Suppressor macrophage (primary cell): Measurements from ENCODE around the gene RND2.
"Not testable (repeated sequence)": the region's sequence is repeated elsewhere in the genome, so short reads cannot be mapped to it uniquely, and the experiment has no call there.

Experiments used
- DNase-seq, 4 experiments: peaks; one replicate each; pipeline ENCODE4 v3.0.0-alpha.2; 2020 to 2022
- total RNA-seq, 17 experiments: gene quantifications; one replicate each; lab custom pipeline; 2026; ENCODE audit warnings: mixed read lengths in 6 of 17, inconsistent platforms in 3 of 17; lab: John Stamatoyannopoulos, UW

Gene RND2, protein sequence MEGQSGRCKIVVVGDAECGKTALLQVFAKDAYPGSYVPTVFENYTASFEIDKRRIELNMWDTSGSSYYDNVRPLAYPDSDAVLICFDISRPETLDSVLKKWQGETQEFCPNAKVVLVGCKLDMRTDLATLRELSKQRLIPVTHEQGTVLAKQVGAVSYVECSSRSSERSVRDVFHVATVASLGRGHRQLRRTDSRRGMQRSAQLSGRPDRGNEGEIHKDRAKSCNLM
- 0 to 1.8 (median 0.05) reads per million in 17 experiments for total RNA-seq

DNA sequence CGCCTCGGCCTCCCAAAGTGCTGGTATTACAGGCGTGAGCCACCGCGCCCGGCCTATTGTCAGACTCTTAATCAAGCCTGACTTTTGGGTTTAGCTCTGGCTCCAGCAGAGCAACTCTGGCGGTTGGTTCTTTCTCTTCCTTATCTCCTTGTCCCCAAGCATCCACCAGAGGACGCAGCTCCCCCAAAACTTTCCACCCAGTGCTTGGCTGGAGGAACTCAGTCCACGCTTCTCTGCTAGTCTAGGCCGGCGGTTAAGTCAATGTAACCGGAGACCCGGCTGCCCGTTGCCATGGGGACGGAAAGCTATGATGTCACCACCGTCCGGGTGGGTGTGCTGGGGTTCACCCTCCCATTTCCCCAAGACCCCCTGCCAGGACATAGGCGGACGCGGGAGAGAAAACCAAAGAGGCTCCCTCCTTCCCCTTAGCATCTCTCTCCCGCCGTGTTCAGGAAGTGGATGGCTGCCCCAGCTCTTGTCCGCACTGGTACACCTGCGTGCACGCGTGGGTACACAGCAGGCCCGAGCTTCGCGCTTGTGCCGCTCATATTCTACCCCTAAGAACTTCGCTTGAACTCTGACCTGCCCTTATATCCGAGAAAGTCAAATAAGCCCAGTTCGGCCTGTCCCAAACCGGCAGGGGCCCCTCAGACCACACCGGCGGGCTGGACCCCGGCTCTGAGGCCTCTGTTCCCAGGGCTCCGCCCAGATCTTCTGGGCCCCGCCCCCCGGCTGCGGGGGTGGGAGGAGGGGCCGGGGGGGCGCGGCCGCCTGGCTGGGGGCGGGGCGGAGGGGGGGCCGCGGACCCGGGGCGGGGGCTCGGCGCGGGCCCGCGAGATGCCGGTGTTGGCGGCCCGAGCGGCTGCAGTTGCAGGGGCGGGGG, at the start of gene RND2:
TSS of gene RND2 (plus strand) at position 825 of the 883 bp plus-strand sequence. CDS start 117 bp downstream, outside the sequence.
- DNase-seq: peak; percentile 88 to 92 (median 92)

DNA sequence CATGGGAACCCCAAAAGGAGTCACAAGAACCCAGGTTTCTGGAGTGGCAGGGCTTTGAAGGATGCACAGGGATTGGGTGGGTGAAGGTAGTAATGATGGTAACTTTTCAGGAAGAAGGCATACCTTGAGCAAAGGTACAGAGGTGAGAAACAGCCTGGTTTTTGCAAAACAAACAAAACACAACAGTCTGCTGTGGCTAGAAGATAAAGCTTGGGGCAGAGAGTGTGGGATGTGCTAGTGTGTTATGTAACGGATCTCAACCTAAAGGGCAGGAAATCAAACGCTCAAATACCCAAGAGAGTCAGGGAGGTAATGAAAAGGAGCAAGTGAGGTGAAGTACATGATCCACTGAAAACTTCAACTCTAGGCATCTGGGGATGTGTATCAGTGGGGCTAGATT, 49.8 kb upstream of the RND2 start:
- DNase-seq: no peak

DNA sequence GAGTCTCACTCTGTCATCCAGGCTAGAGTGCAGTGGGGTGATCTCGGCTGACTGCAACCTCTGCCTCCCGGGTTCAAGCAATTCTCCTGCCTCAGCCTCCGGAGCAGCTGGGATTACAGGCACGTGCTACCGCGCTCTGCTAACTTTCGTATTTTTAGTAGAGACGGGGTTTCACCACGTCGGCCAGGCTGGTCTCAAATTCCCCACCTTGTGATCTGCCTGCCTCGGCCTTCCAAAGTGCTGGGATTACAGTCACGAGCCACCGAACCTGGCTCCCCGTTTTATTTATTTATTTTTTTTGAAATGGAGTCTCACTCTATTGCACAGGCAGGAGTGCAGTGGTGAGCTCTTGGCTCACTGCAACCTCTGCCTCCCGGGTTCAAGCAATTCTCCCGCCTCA, 49.3 kb upstream of the RND2 start:
- not testable (repeated sequence) for DNase-seq

DNA sequence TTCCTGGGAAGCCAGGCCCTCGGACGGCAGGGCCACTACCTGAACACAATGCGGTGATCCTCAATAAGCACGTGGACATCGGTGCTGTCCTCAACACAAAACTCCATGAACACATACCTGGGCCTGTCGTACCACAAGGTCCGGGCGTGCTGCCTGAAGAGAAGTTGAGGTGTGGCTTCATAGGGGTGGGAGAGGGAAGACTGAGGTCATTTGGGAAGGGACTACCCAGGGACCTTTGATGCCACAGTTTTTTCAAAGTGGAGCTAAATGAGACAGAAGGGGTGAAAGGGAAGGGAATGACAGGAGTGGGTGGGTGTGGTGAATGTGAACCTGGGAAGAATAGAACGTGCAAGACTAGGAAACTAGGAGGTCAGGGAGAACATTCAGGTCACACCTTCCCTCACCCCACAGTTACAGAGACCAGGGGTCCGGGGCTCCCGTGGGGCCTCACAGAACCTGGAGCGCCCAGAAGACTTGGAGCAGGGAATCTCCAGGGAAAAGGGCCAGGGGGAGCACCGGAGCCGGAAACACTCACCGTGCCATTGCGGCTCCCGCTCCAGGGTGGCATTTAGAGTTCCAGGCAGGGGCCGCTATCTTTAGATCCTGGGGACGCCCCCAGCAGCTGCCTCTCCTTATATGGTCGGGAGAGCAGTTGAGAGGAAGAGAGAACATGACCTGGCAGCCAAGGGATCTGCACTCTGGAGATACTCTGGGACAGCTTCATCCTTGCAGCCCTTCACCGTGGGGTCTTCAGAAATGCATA, 45.3 kb upstream of the RND2 start, which contains the start of gene PTGES3L:
TSS of gene PTGES3L (minus strand) at position 570 of the 763 bp plus-strand sequence. CDS start at position 543, 27 bp downstream.
- peak in 3 of 4 experiments; percentile 46 to 57 (median 50) for DNase-seq

DNA sequence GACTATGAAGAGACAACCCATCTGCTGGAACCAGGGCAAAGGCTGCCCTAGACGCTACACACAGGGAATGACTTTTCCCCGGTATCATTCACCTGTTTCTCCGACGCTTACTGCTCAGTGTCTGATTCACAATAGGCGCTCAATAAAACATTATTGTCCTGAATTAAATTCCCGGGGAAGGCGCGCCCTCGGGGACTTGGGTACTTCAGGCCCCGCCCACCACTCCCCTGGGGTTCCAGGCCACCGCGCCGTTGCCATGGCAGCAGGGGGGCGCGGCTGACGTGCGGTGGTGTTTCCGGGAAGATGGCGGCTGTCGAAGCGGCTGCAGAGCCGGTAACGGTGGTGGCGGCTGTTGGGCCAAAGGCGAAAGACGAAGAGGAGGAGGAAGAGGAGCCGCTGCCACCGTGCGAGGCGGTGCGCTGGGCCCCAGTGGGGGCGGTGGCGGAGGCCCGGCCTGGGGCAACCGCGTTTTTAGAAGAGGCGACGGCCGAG, 44.7 kb upstream of the RND2 start, which contains the start of gene RUNDC1:
TSS of gene RUNDC1 (plus strand) at position 292 of the 492 bp plus-strand sequence. CDS start at position 304, 12 bp downstream.
- peak; percentile 90 to 97 (median 94) for DNase-seq

DNA sequence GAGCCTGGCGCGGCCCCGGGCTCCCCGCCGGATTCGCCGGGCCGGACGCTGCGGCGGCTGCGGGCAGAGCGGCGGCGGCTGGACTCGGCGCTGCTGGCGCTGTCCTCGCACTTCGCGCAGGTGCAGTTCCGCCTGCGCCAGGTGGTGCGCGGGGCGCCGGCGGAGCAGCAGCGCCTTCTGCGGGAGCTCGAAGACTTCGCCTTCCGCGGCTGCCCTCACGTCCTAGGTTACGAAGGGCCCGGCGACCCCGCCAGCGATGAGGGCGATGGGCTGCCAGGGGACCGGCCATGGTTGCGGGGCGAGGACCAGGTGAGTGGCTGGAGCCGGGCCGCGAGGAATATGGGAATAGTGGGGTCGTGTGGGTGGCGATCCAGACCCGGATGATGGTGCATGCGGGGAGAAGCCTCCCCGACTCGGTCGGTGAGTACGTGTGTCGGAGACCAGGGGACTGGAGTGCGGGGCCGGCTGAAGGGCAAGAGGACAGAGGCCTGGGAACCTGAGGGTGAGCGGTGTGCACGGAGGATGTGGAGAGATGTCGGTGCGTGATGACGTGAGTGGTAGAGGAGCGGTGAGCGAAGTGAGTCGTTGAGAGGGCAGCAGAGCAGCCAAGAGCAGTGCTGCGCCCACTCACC, 44.1 kb upstream of the RND2 start:
- peak in 3 of 4 experiments; percentile 42 to 57 (median 45) for DNase-seq

DNA sequence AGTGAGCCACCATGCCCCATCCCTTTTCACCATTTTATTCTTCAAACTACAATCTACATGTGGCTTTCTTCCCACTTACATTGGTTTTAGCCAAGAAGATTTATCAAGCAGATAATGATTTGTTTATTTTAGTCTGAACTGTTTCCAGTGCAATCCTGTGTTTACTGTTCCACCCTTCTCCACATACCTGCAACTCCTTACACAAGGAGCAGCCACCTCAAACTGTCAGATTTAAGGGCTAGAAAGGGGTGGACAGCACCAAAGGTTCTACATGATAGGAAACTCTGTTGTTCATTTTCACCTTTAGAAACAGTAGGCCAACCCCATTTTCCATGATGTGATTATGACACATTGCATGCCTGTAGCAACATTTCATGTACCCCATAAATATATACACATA, 42.8 kb upstream of the RND2 start:
- no peak for DNase-seq

DNA sequence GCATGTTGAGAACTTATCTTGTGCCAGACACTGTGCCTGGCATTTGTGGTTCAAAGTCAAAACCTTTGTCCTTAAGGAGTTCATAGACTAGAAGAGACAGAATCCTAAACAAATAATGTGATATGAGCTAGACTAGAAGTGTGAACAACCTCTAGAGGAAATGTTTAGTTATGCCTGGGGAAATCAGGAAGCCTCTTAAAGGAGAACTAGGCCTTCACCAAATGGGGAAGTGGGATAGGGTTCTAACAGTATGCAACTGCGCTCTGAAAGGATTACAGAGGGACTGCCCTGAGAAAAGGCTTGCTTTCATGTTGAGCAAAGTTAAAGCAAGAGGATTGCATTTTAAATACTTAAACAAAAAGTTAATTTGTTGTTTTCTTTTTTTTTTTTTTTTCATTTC, 39.8 kb upstream of the RND2 start:
- peak; percentile 74 to 92 (median 84) for DNase-seq

DNA sequence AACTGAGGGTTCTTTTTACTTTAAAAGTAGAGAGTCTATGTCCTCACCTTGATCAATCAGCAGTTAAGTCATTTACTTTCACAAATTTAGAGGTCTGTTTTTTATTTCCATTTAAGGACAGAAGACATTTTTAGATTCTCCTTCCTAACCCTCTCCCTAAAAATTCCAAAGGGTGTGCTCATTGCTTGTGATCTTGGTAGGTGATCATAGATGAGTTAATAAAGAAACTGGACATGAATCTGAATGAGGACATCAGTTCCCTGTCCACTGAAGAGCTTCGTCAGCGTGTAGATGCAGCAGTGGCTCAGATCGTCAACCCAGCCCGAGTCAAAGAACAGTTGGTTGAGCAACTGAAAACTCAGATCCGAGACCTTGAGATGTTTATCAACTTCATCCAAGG, 35.9 kb upstream of the RND2 start:
- no peak for DNase-seq

DNA sequence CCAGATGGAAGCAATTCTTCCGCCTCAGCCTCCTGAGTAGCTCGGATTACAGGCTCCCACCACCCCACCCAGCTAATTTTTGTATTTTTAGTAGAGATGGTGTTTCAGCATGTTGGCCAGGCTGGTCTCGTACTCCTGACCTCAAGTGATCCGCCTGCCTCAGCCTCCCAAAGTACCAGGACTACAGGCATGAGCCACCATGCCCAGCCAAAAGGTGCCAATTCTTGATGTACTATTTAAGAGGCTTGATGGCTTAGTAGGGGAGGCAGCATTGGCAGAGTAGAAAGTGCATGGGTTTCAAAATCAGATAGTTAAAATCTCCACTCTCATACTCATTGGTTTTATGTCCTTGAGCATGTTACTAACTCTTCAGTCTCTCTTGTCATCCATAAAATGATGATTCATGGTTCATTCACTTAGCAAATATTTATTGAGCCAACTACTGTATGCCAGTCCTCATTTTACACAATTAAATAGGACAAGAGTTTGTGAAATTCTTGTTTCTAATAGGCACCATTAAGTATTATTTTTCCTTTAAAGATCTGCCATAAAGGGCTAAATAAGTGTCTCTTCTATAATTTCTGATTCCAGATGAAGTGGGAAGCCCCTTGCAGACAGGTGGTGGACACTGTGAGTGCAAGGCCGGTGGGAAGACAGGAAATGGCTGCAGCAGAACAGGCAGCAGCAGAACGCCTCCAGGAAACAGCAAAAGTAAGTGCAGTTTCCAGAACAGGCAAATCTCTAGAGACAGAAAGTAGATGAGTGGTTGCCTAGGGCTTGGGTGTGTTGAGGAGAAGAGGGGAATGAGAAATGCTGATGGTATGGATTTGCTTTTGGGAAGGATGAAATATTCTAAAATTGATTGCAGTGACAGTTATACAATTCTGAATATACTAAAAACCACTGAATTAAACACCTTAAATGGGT, 35.0 kb upstream of the RND2 start:
- DNase-seq: no peak

DNA sequence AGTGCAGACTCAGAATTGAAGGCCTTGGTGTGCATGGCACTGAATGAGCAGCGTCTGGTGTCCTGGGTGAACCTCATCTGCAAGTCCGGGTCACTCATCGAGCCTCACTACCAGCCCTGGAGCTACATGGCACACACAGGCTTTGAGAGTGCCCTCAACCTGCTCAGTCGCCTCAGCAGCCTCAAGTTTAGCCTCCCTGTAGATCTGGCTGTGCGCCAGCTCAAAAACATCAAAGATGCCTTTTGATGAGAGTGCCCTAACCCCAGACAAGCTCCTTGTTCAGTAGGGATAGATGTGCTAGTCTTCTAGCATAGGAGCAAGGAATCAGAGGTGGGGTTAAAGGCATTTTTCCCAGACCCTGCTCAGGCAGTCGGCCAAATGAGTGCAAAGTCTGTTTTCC, 33.6 kb upstream of the RND2 start:
- no peak for DNase-seq

DNA sequence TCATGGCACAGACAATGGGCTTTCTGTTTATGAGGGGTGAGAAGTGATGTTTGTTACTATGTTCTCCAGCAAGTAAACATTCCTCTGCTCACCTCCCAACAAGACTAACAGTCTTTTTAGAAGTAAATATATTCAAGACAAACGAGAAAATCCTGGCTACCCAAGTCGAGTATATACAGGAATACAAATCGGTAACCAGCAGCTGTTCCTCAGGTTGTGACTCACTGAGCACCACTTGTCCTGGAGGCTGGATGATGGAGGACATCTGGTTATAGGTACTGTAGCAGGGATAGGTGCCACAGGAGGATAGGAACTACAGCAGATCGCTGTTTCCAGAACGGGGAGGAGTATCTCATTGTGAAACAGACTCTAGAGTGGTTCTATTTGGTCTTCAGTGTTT, 32.2 kb upstream of the RND2 start:
- no peak for DNase-seq

DNA sequence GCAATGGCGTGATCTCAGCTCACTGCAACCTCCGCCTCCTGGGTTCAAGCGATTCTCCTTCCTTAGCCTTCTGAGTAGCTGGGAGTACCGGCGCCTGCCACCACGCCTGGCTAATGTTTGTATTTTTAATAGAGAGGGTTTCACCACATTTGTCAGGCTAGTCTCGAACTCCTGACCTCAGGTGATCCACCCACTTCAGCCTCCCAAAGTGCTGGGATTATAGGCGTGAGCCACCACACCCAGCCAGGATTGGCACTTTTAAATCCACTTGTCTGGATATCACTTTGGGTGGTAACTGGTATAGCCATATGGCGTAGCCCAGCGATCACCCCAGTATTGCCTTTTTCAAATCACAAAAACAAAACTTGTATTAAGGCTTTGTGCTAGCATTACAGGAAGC, 31.1 kb upstream of the RND2 start:
- not testable (repeated sequence) for DNase-seq

DNA sequence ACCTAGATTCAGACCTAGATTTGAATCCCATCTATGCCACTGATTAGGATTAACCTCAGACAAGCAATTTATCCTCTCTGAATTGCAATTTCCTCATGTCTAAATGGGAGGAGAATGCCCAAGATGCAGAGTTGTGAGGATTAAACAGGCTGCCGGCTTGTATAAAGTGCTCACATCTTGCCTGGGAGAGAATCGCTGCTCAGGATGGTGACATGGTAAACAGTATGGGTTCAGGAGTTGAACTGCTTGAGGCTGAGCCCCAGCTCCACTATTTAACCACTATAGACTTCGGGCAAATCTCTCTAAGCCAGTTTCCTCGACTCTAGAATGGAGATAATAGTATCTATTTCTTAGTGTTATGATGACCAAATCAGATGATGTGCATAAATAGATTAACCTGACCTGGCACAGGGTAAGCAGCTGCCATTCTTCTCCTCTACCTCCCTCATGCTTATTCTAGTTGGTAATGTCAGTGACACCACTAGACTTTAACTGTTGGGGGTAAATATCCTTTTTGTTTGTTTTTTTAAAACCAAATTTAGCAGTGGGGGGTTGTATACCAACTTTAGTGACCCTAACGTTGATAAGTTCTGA, 27.5 kb upstream of the RND2 start:
- DNase-seq: no peak

DNA sequence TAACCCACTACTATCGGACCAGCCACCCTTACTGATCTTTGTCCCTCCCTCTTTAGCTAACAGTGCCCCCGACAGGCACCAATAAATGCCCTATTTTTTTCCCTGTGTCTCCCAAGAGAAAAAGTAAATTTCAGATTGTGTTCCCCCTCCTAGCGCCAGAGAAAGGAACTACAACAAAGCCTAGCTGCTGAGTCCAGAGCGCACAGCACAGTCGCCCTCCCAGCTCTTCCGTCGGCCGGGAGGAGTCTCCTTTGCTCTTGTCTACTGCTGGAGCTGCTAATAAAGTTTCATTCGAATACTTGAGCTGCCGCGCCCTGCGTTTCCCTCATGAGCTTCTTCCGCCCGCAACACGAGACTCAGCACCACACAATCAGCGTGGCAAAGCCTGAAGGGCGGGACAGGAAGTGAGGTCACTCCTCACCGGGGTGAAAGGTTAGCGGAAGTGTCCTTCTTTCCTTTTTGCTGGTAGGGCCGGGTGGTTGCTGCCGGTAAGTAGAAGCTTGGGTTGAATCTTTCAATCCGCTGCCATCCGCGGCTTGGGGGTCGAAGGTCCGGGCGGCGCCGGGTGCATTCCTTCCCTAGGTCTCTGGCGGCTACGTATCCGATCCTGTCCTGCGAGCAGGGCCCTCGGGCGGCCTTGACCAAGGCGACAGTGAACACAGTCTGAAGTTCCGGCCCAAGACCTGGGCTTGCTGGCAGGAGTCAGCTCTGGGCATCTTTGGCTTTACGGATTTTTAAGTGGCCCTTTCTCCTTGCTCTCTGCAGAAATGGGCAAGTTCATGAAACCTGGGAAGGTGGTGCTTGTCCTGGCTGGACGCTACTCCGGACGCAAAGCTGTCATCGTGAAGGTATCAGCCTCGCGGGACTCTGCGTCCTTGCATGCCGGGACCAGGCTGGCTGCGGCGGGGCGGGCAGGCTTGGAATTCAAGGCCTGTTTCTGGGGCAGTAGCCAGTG, 26.8 kb upstream of the RND2 start, which contains the start of gene RPL27:
TSS of gene RPL27 (plus strand) at position 436 of the 955 bp plus-strand sequence. CDS start at position 768, 332 bp downstream.
- peak; percentile 98 to 100 (median 99) for DNase-seq

DNA sequence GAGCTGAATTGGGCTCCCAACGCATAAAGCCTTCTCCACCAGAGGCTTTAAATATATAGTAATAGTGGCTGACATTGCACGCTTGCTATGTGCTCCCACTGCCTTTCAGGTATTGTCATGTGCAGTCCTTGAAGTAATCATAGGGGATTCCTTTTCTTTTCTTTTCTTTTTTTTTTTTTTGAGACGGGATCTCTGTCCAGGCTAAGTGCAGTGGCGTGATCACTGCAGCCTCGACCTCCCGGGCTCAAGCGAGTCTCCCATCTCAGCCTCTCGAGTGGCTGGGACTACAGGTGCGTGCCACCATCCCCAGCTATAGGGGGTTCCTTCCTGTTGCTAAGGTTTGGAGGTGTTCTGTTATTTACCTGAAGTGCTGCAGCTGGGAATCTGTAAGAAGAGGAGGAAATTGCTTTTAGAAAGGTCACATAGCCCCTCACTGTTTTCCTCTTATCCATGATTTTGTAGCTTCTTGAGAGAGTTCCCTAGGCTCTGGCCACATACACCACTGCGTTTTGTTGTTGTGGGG, 26.0 kb upstream of the RND2 start:
- no peak for DNase-seq

DNA sequence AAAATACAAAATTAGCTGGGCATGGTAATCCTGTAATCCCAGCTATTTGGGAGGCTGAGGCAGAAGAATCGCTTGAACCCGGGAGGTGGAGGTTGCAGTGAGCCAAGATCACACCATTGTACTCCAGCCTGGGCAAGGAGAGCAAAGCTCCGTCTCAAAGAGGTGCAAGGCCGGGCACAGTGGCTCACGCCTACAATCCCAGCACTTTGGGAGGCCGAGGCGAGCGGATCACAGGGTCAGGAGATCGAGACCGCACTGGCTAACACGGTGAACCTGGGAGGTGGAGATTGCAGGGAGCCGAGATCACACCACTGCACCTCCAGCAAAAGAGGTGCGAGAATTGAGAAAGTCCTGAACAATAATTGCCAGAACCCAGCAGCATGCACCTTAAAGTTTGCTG, 24.1 kb upstream of the RND2 start:
- DNase-seq: not testable (repeated sequence)

DNA sequence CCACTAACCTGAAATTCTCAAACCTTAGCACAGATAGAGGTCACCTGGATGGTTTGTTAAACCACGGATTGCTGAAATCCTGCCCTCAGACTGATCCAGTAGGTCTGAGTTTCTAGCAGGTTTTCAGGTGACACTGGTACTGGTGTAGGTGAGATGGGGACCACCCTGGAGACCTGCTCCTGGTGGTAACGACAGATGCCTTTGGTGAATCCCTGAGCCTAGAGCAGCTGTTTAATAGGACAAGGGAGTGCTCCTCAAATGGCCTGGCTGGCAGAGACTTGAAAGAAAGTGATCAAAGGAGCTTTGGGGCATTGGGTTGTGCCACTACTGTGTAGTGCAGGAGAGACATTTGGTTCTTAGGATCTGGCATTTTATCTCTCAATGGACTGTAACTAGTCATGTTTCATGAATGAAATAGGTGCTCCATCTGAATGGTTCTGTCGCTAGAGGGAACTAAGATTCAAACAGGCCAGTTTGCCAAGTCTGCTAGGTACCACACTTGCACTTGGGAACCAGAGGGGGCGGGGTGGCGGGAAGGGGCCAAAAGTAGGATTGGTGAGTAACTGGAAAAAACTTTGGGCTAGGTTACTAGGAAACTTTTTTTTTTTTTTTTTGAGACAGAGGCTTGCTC, 21.4 kb upstream of the RND2 start:
- DNase-seq: no peak
